ENCODE results near the gene MYO3B. TPM values are rescaled to one million over a fixed set of nuclear protein-coding genes. Genes with fewer than 3 reads are reported as not detected.

The MYO3B gene
- total RNA-seq, 1 experiment from 2014 or later, result 0.09 TPM

DNA sequence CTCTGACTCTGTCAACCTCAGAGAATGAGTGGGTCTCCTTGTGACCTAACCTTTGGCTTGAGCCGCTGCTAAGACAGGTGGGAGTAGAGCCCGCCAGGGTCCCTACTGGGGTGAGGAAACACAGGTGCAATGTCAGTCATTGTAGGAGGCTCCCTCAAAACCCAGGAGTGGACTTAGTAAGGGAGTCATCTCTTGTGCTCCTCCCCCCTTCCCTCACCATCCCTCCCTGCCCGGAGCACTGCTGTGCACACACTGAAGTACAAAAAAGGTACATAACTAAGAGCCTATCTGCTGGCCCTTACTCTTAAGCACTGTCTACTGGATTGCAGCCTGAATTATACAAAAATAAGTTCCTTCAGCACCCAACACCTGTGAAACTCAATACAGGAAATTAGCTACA lies 77.2 kb downstream of the MYO3B start:
- TF ChIP-seq, protein P1, sequence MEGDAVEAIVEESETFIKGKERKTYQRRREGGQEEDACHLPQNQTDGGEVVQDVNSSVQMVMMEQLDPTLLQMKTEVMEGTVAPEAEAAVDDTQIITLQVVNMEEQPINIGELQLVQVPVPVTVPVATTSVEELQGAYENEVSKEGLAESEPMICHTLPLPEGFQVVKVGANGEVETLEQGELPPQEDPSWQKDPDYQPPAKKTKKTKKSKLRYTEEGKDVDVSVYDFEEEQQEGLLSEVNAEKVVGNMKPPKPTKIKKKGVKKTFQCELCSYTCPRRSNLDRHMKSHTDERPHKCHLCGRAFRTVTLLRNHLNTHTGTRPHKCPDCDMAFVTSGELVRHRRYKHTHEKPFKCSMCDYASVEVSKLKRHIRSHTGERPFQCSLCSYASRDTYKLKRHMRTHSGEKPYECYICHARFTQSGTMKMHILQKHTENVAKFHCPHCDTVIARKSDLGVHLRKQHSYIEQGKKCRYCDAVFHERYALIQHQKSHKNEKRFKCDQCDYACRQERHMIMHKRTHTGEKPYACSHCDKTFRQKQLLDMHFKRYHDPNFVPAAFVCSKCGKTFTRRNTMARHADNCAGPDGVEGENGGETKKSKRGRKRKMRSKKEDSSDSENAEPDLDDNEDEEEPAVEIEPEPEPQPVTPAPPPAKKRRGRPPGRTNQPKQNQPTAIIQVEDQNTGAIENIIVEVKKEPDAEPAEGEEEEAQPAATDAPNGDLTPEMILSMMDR (IDR thresholded peaks at IDR 0.05; ENCODE audit: insufficient read depth in 1 of 2, low read depth in 1 of 2, low read length in 1 of 2, severe bottlenecking in 1 of 2, unreplicated experiment in 1 of 2), result no peak
- Histone ChIP-seq H3K4me3 (ENCODE audit: low read depth, low read length) (no peak overlapping the region), H3K27me3 (replicated peaks; ENCODE audit: control insufficient read depth, insufficient read depth, low read length) (no peaks in the 10 kb centered on the region), H3K9me3 (0 out of 2 replicates have a peak, but pooled peaks cover 5% of the 10 kb centered on the region), H3K36me3 (ENCODE audit: control insufficient read depth, insufficient read depth, low read length) (no peaks in the 10 kb centered on the region; the same call in 1 of the 2 replicates), H3K4me1 (peaks cover 16% of the 10 kb centered on the region)
- Mint-ChIP-seq H3K9me3 (ENCODE audit: unreplicated experiment) (peaks cover 20% of the 10 kb centered on the region), H3K27ac (ENCODE audit: unreplicated experiment) (no peak overlapping the region), H3K4me1 (ENCODE audit: low read depth, unreplicated experiment) (peaks cover 16% of the 10 kb centered on the region), H3K36me3 (ENCODE audit: insufficient read depth, unreplicated experiment) (no peaks in the 10 kb centered on the region), H3K4me3 (ENCODE audit: unreplicated experiment) (no peak overlapping the region), H3K27me3 (ENCODE audit: insufficient read depth, unreplicated experiment) (no peaks in the 10 kb centered on the region)
- ChIA-PET CTCF (no interaction called here), POLR2A (no interaction called here)
- DNase-seq, result no peak
- no TSS peak for BruUV-seq (replicated peaks)
- intact Hi-C loops (cut with micrococcal nuclease; ENCODE audit: unreplicated experiment), result no loop called here

DNA sequence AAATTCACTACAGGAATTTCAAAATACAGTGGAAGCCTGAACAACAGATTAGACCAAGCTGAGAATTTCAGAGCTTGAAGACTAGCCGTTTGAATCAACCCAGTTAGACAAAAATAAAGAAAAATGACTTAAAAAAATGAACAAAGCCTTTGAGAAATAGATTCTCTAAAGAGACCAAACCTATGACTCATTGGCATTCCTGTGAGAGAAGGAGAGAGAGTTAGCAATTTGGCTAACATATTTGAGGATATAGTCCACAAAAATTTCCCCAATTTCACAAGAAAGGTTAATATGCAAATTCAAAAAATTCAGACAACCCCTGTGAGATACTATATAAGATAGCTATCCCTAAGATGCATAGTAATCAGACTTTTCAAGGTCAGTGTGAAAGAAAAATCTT lies 78.0 kb downstream of the MYO3B start:
- Histone ChIP-seq H3K9me3 (0 out of 2 replicates have a peak, but pooled peaks cover 5% of the 10 kb centered on the region), H3K4me3 (ENCODE audit: low read depth, low read length) (no peak overlapping the region), H3K4me1 (peaks cover 16% of the 10 kb centered on the region), H3K36me3 (ENCODE audit: control insufficient read depth, insufficient read depth, low read length) (no peaks in the 10 kb centered on the region; the same call in 1 of the 2 replicates), H3K27me3 (replicated peaks; ENCODE audit: control insufficient read depth, insufficient read depth, low read length) (no peaks in the 10 kb centered on the region)
- H3K27me3 Mint-ChIP-seq (ENCODE audit: insufficient read depth, unreplicated experiment), result no peaks in the 10 kb centered on the region
- no peak for DNase-seq
- intact Hi-C loops (cut with micrococcal nuclease; ENCODE audit: unreplicated experiment), result no loop called here
- H3K27ac Mint-ChIP-seq (ENCODE audit: unreplicated experiment), result no peak overlapping the region
- no TSS peak for BruUV-seq (replicated peaks)
- no peak overlapping the region for H3K4me3 Mint-ChIP-seq (ENCODE audit: unreplicated experiment)
- H3K36me3 Mint-ChIP-seq (ENCODE audit: insufficient read depth, unreplicated experiment), result no peaks in the 10 kb centered on the region
- peaks cover 28% of the 10 kb centered on the region for H3K9me3 Mint-ChIP-seq (ENCODE audit: unreplicated experiment)
- ChIA-PET POLR2A (interaction anchor here (0.6 kb wide), 1 partner anchor 27 kb away, joined by 3 read pairs; no protein-coding TSS in a partner anchor), CTCF (no interaction called here)
- H3K4me1 Mint-ChIP-seq (ENCODE audit: low read depth, unreplicated experiment), result peaks cover 16% of the 10 kb centered on the region
- TF ChIP-seq, protein P1 (IDR thresholded peaks at IDR 0.05; ENCODE audit: insufficient read depth in 1 of 2, low read depth in 1 of 2, low read length in 1 of 2, severe bottlenecking in 1 of 2, unreplicated experiment in 1 of 2), result no peak

DNA sequence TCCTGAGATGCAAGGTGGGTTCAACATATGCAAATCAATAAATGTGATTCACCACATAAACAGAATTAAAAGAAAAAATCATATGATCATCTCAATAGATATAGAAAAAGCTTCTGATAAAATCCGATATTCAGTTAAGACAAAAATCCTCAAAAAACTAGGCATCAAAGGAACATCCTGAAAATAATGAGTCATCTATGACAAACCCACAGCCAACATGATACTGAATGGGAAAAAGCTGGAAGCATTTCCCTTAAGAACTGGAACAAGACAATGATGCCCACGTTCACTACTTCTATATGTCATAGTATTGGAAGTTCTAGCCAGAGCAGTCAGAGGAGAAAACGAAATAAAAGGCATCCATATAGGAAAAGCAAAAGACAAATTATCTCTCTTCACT lies 80.4 kb downstream of the MYO3B start:
- BruUV-seq (replicated peaks), result no TSS peak

More for the DNA sequence above, 80.4 kb downstream of the MYO3B start:
- ChIA-PET CTCF (no interaction called here), POLR2A (no interaction called here)
- no peaks in the 10 kb centered on the region for H3K27me3 Mint-ChIP-seq (ENCODE audit: insufficient read depth, unreplicated experiment)
- Histone ChIP-seq H3K36me3 (ENCODE audit: control insufficient read depth, insufficient read depth, low read length) (no peaks in the 10 kb centered on the region; the same call in 1 of the 2 replicates), H3K9me3 (peaks cover 12% of the 10 kb centered on the region; the same call in 1 of the 2 replicates), H3K27me3 (replicated peaks; ENCODE audit: control insufficient read depth, insufficient read depth, low read length) (no peaks in the 10 kb centered on the region), H3K4me1 (peaks cover 20% of the 10 kb centered on the region), H3K4me3 (ENCODE audit: low read depth, low read length) (no peak overlapping the region)
- H3K4me1 Mint-ChIP-seq (ENCODE audit: low read depth, unreplicated experiment), result peaks cover 28% of the 10 kb centered on the region
- intact Hi-C loops (cut with micrococcal nuclease; ENCODE audit: unreplicated experiment), result no loop called here
- H3K9me3 Mint-ChIP-seq (ENCODE audit: unreplicated experiment), result peaks cover 41% of the 10 kb centered on the region
- no peaks in the 10 kb centered on the region for H3K36me3 Mint-ChIP-seq (ENCODE audit: insufficient read depth, unreplicated experiment)
- no peak for DNase-seq
- no peak overlapping the region for H3K27ac Mint-ChIP-seq (ENCODE audit: unreplicated experiment)
- no peak overlapping the region for H3K4me3 Mint-ChIP-seq (ENCODE audit: unreplicated experiment)
- TF ChIP-seq, protein P1 (IDR thresholded peaks at IDR 0.05; ENCODE audit: insufficient read depth in 1 of 2, low read depth in 1 of 2, low read length in 1 of 2, severe bottlenecking in 1 of 2, unreplicated experiment in 1 of 2), result no peak

Measured in Caco-2 (cell line).